ENCODE measurements around the gene MYL3. TPM values are rescaled to one million over a fixed set of nuclear protein-coding genes. Genes with fewer than 3 reads are reported as not detected.

MYL3 gene
- polyA plus RNA-seq, 2 of the 4 experiments (the other 2 are of a cell fraction) = 0.25 TPM; not detected in 1

DNA sequence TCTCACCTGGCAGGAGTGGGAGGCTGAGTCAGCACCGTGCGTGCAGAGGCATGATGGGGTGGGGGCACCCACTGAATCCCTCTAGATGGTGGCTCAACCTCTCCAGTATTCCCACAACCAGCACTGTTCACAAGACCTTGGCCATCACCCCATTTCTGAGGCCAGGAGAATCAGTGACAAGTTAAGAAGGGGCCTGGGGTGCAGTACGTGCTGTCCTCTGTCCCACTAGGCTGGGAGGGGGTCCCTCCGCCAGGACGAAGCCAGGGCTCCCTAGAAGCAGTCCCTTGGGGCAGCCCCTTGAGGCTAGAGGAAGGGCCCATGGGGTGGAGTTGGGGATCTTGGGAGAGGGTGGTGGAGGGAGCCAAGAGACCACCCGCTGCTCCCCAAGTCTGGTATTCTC lies 4.8 kb downstream of the MYL3 start:
- no peak for FAIRE-seq
- CTCF ChIA-PET = interaction anchor here (1.4 kb wide), 1 partner anchor 37 kb away, joined by 7 read pairs; no protein-coding TSS in a partner anchor
- no peak overlapping the region for H3K4me2 ChIP-seq

DNA sequence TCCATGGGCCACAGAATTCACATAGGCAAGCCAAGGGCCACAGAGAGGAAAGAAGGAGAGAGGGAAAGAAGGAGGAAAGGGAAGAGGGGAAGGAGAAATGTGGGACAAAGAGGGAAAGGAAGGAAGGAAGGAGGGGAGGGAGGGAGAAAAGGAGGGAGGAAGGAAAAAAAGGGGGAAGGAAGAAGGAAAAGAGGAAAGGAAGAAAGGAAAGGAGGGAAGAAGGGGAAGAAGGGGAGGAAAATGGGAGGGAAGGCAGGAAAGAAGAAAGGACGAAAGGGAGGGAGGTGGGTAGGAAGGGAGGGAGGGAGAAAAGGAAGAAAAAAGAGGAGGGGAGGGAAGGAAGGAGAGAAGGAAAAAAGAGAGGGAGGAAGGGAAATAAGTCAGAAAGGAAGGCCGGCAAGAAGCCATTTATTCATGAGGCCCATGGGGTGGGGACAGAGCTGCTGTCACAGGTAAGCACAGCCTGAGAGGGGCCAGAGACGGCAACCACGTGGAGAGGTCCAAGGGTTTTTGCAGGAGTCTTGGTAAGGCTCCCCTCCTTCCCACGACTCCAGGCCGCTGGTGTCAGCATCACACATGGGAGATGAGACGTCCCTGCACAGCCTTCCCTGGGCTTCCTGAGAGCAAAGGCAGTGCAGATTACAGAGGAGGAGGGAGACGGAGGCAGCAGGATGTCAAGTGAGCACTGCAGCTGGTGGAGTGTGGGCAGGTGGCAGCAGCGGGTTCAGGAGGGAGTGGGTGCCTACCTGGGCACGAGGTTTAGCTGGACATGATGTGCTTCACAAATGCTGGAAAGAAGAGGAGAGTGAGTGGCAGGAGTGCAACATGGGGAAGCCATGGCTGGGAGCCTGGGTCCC lies 5.5 kb downstream of the MYL3 start:
- no peaks in the 10 kb centered on the region for H3K4me1 ChIP-seq
- DNase-seq (ENCODE audit: low read depth in 1 of 2, low spot score in 1 of 2) (no peak), ATAC-seq (no peak), FAIRE-seq (no peak)
- ChIA-PET CTCF (interaction anchor here (0.8 to 1.4 kb wide), 3 partner anchors 9 to 62 kb away, joined by 3 to 5 read pairs (median 4); no protein-coding TSS in a partner anchor), POLR2A (no interaction called here)
- no peak overlapping the region for H3K4me2 ChIP-seq
- no peak overlapping the region for H3K27ac ChIP-seq
- 39% methylated on average over 8 of the region's 10 CpGs for WGBS (ENCODE audit: missing lambda C conversion rate)
- TF ChIP-seq CBX2 (IDR thresholded peaks at IDR 0.05; ENCODE audit: borderline replicate concordance, low read depth) = no peak
- TF ChIP-seq ZFP36 (IDR thresholded peaks at IDR 0.05; ENCODE audit: borderline replicate concordance, partially characterized antibody) = no peak
- no peak for TF ChIP-seq ZSCAN20 (CRISPR knock-in tag; IDR thresholded peaks at IDR 0.05)
- TF ChIP-seq ESRRA (IDR thresholded peaks at IDR 0.05; ENCODE audit: borderline replicate concordance, low read length) = no peak
- TF ChIP-seq CBX8 (IDR thresholded peaks at IDR 0.05) = no peak
- TF ChIP-seq ZNF302 (CRISPR knock-in tag; IDR thresholded peaks at IDR 0.05) = no peak
- no peak for TF ChIP-seq PHF8 (IDR thresholded peaks at IDR 0.05; ENCODE audit: borderline replicate concordance, low read depth)
- no peak for TF ChIP-seq GATA3 (IDR thresholded peaks at IDR 0.05; ENCODE audit: borderline replicate concordance)
- TF ChIP-seq HOXA7 (CRISPR knock-in tag; IDR thresholded peaks at IDR 0.05) = no peak
- TF ChIP-seq, protein P1, sequence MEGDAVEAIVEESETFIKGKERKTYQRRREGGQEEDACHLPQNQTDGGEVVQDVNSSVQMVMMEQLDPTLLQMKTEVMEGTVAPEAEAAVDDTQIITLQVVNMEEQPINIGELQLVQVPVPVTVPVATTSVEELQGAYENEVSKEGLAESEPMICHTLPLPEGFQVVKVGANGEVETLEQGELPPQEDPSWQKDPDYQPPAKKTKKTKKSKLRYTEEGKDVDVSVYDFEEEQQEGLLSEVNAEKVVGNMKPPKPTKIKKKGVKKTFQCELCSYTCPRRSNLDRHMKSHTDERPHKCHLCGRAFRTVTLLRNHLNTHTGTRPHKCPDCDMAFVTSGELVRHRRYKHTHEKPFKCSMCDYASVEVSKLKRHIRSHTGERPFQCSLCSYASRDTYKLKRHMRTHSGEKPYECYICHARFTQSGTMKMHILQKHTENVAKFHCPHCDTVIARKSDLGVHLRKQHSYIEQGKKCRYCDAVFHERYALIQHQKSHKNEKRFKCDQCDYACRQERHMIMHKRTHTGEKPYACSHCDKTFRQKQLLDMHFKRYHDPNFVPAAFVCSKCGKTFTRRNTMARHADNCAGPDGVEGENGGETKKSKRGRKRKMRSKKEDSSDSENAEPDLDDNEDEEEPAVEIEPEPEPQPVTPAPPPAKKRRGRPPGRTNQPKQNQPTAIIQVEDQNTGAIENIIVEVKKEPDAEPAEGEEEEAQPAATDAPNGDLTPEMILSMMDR (IDR thresholded peaks at IDR 0.05) = no peak
- no peak for TF ChIP-seq KDM1A (IDR thresholded peaks at IDR 0.05; ENCODE audit: low read depth)
- TF ChIP-seq RAD21 (conservative IDR thresholded peaks at IDR 0.05 in 1 of 2, IDR thresholded peaks at IDR 0.05 in 1 of 2) = no peak
- no peak for TF ChIP-seq RCOR1 (IDR thresholded peaks at IDR 0.05; ENCODE audit: low read depth, low read length)
- no peak for TF ChIP-seq KDM5A (IDR thresholded peaks at IDR 0.05)
- TF ChIP-seq NPAS2 (CRISPR knock-in tag; IDR thresholded peaks at IDR 0.05; ENCODE audit: borderline replicate concordance) = no peak
- no peak for TF ChIP-seq NFE2L2 (conservative IDR thresholded peaks at IDR 0.05; ENCODE audit: low read length)
- TF ChIP-seq, protein P2, sequence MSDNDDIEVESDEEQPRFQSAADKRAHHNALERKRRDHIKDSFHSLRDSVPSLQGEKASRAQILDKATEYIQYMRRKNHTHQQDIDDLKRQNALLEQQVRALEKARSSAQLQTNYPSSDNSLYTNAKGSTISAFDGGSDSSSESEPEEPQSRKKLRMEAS (IDR thresholded peaks at IDR 0.05) = no peak
- TF ChIP-seq POLR2A (IDR thresholded peaks at IDR 0.05; ENCODE audit: low read length) = no peak
- no peak for TF ChIP-seq TFCP2L1 (CRISPR knock-in tag; IDR thresholded peaks at IDR 0.05)
- no peak for TF ChIP-seq FOSL2 (IDR thresholded peaks at IDR 0.05)
- TF ChIP-seq FOSL2 (CRISPR knock-in tag; IDR thresholded peaks at IDR 0.05) = no peak
- H3K4me3 ChIP-seq = no peak overlapping the region
- H3K9me3 ChIP-seq = no peaks in the 10 kb centered on the region

More for the DNA sequence above, 4.8 kb downstream of the MYL3 start:
- DNase-seq (ENCODE audit: low read depth in 1 of 2, low spot score in 1 of 2) = no peak
- TF ChIP-seq RAD21 (conservative IDR thresholded peaks at IDR 0.05 in 1 of 2, IDR thresholded peaks at IDR 0.05 in 1 of 2) (no peak), EHF (CRISPR knock-in tag; IDR thresholded peaks at IDR 0.05) (no peak), SREBF2 (IDR thresholded peaks at IDR 0.05) (no peak), TFCP2L1 (CRISPR knock-in tag; IDR thresholded peaks at IDR 0.05) (no peak), CBX2 (IDR thresholded peaks at IDR 0.05; ENCODE audit: borderline replicate concordance, low read depth) (no peak), RNF2 (IDR thresholded peaks at IDR 0.05; ENCODE audit: borderline replicate concordance, low read depth) (no peak), MYC (IDR thresholded peaks at IDR 0.05; ENCODE audit: borderline replicate concordance, low read length) (no peak)
- TF ChIP-seq, protein P3, sequence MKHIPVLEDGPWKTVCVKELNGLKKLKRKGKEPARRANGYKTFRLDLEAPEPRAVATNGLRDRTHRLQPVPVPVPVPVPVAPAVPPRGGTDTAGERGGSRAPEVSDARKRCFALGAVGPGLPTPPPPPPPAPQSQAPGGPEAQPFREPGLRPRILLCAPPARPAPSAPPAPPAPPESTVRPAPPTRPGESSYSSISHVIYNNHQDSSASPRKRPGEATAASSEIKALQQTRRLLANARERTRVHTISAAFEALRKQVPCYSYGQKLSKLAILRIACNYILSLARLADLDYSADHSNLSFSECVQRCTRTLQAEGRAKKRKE (CRISPR knock-in tag; IDR thresholded peaks at IDR 0.05; ENCODE audit: low read depth) = no peak
- no peak overlapping the region for H3K4me3 ChIP-seq
- H3K4me1 ChIP-seq = no peaks in the 10 kb centered on the region
- no peaks in the 10 kb centered on the region for H3K9me3 ChIP-seq
- POLR2A ChIA-PET = no interaction called here
- 33% methylated on average over 3 of the region's 6 CpGs for WGBS (ENCODE audit: missing lambda C conversion rate)
- no peak overlapping the region for H3K27ac ChIP-seq
- ATAC-seq = no peak

All from A549 (cell line).